HEK293 (cell line): Measurements from ENCODE around the gene CTRB1.

Source experiments
- EGR2 ChIP-seq: fragments of 450-650 bp; formaldehyde crosslinking; IDR thresholded peaks from 2 replicates; pipeline ENCODE4 v1.5.1; 2016; ENCODE audit warnings: low read depth, missing biosample characterization, missing genetic modification characterization
- HIC1 ChIP-seq: fragments of 450-650 bp; formaldehyde crosslinking; IDR thresholded peaks from 2 replicates; pipeline ENCODE4 v1.5.1; 2016; ENCODE audit warnings: missing biosample characterization, missing genetic modification characterization
- IKZF3 ChIP-seq: fragments of 450-650 bp; IDR thresholded peaks from 2 replicates; pipeline ENCODE4 v1.5.0; 2018; ENCODE audit warnings: missing biosample characterization, mild to moderate bottlenecking, missing genetic modification characterization, moderate library complexity
- KLF10 ChIP-seq: fragments of 450-650 bp; IDR thresholded peaks from 2 replicates; pipeline ENCODE4 v1.5.1; 2018; ENCODE audit warnings: missing biosample characterization, mild to moderate bottlenecking, missing genetic modification characterization
- REST ChIP-seq: fragments of 450-650 bp; formaldehyde crosslinking; IDR thresholded peaks from 2 replicates; pipeline ENCODE4 v1.5.1; 2016; ENCODE audit warnings: missing biosample characterization, missing genetic modification characterization
- SP3 ChIP-seq: fragments of 450-650 bp; formaldehyde crosslinking; IDR thresholded peaks from 2 replicates; pipeline ENCODE4 v1.5.1; 2016; ENCODE audit warnings: missing biosample characterization, missing genetic modification characterization
- YY2 ChIP-seq: fragments of 450-650 bp; formaldehyde crosslinking; IDR thresholded peaks from 2 replicates; pipeline ENCODE4 v1.5.1; 2016; ENCODE audit warnings: missing biosample characterization, missing genetic modification characterization
- ZBTB1 ChIP-seq: fragments of 450-650 bp; formaldehyde crosslinking; IDR thresholded peaks from 2 replicates; pipeline ENCODE4 v1.5.1; 2016; ENCODE audit warnings: missing biosample characterization, missing genetic modification characterization
- ZBTB20 ChIP-seq: fragments of 450-650 bp; formaldehyde crosslinking; IDR thresholded peaks from 2 replicates; pipeline ENCODE4 v1.5.1; 2016; ENCODE audit warnings: missing biosample characterization, missing genetic modification characterization
- ZBTB8A ChIP-seq: fragments of 450-650 bp; formaldehyde crosslinking; IDR thresholded peaks from 2 replicates; pipeline ENCODE4 v1.5.1; 2016; ENCODE audit warnings: missing biosample characterization, missing genetic modification characterization
- ZNF10 ChIP-seq: fragments of 450-650 bp; formaldehyde crosslinking; IDR thresholded peaks from 2 replicates; pipeline ENCODE4 v1.5.1; 2017; ENCODE audit warnings: missing biosample characterization, missing genetic modification characterization
- ZNF175 ChIP-seq: fragments of 450-650 bp; formaldehyde crosslinking; IDR thresholded peaks from 2 replicates; pipeline ENCODE4 v1.5.1; 2016; ENCODE audit warnings: missing biosample characterization, missing genetic modification characterization
- ZNF211 ChIP-seq: fragments of 450-650 bp; formaldehyde crosslinking; IDR thresholded peaks from 2 replicates; pipeline ENCODE4 v1.5.1; 2016; ENCODE audit warnings: low read depth, missing biosample characterization, missing genetic modification characterization
- ZNF214 ChIP-seq: fragments of 450-650 bp; formaldehyde crosslinking; IDR thresholded peaks from 2 replicates; pipeline ENCODE4 v1.5.1; 2017; ENCODE audit warnings: missing biosample characterization, mild to moderate bottlenecking, missing genetic modification characterization, borderline replicate concordance
- ZNF280C ChIP-seq: fragments of 450-650 bp; formaldehyde crosslinking; IDR thresholded peaks from 2 replicates; pipeline ENCODE4 v1.5.1; 2016; ENCODE audit warnings: missing biosample characterization, missing genetic modification characterization
- ZNF391 ChIP-seq: fragments of 450-650 bp; formaldehyde crosslinking; IDR thresholded peaks from 2 replicates; pipeline ENCODE4 v1.5.1; 2016; ENCODE audit warnings: low read depth, missing biosample characterization, missing genetic modification characterization, borderline replicate concordance
- ZNF600 ChIP-seq: fragments of 450-650 bp; formaldehyde crosslinking; IDR thresholded peaks from 2 replicates; pipeline ENCODE4 v1.5.1; 2016; ENCODE audit warnings: missing biosample characterization, missing genetic modification characterization
- ZNF837 ChIP-seq: fragments of 450-650 bp; formaldehyde crosslinking; IDR thresholded peaks from 2 replicates; pipeline ENCODE4 v1.5.1; 2016; ENCODE audit warnings: missing biosample characterization, missing genetic modification characterization
- ZSCAN4 ChIP-seq: fragments of 450-650 bp; formaldehyde crosslinking; IDR thresholded peaks from 2 replicates; pipeline ENCODE4 v1.5.1; 2017; ENCODE audit warnings: missing biosample characterization, missing genetic modification characterization
- ZSCAN5A ChIP-seq: fragments of 450-650 bp; formaldehyde crosslinking; IDR thresholded peaks from 2 replicates; pipeline ENCODE4 v1.5.1; 2016; ENCODE audit warnings: missing biosample characterization, missing genetic modification characterization

Gene CTRB1

GRCh38 chr16:75250809-75251279 lies 32.1 kb downstream of the CTRB1 start (continued):
- TF ChIP-seq ZNF391 (tag by site-specific recombination) (no peak), KLF10 (tag by site-specific recombination) (0 out of 2 replicates have a peak, but pooled peaks have one; percentile 49), ZBTB20 (tag by site-specific recombination) (peak; percentile 62; the same call in 1 of the 2 replicates), ZSCAN5A (tag by site-specific recombination) (no peak), HIC1 (tag by site-specific recombination) (no peak), YY2 (tag by site-specific recombination) (no peak), REST (tag by site-specific recombination) (no peak), ZNF280C (tag by site-specific recombination) (no peak), ZBTB1 (no peak), ZSCAN4 (tag by site-specific recombination) (no peak), ZNF10 (tag by site-specific recombination) (no peak), SP3 (0 out of 2 replicates have a peak, but pooled peaks have one; percentile 14), ZNF214 (tag by site-specific recombination) (no peak), ZNF837 (tag by site-specific recombination) (no peak), IKZF3 (no peak), ZBTB8A (tag by site-specific recombination) (peak; percentile 13; the same call in 1 of the 2 replicates), EGR2 (peak; percentile 31; the same call in 1 of the 2 replicates), ZNF211 (no peak), ZNF175 (no peak), ZNF600 (tag by site-specific recombination) (no peak)
